ENCODE data around the gene MTERF4. TPM values are rescaled to one million over a fixed set of nuclear protein-coding genes. Genes with fewer than 3 reads are reported as not detected.

Gene MTERF4
- polyA plus RNA-seq, 4 donors = 25.3 to 55.1 (median 30.1) TPM

DNA sequence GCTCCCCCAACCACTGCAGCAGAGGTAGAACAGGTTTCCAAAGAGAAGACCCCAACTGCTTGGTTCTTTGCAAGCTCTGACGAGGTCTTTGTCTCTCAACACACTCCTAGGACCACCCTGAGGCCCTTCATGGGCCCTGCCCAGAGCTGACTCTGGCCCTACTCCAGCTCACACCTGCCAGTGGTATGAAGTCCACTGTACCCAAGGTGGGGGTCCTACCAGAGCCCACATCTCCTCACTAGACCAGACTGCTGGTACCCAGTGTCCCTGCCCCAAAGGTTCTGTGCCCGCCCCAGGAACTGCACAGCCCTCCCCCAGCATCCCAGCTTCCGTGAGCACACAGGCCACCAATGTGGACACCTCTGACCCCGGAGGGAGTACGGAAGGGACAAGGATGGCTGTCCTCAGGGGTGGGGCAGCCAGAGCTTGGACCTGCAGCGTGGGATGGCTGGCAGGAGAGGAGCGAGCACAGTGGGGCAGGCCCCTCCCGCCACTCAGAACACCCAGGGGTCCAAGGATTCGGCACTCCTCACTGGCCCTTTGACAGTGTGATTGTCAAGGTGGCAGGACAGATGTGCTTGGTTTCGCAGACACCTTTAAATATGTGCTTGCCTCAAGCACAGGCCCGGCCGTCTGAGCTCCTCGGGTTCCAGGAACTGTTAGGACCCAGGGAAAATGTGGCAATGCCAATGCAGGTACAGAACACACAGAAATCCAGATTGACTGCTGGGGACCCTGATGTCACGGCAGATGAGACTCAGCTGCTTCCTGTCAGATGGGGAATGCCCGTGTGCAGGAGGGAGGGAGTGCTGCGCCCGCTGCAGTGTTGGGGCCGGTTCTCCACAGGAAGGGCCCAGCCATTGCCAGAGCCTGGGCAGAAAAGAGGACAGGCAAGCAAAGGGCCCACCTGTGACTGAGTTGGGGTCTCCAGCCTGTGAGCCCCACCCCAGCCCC, 51.2 kb downstream of the MTERF4 start:
- Histone ChIP-seq H3K27me3 (ENCODE audit: control insufficient read depth in 3 of 3, insufficient read depth in 3 of 3, low read length in 3 of 3) (peaks cover 0 to 8% (median 0%) of the 10 kb centered on the region in 3 donors), H3K27ac (ENCODE audit: low read depth in 1 of 3, low read length in 2 of 3) (no peak overlapping the region), H3K9me3 (ENCODE audit: control insufficient read depth in 2 of 2, insufficient read depth in 1 of 2, low read depth in 1 of 2, low read length in 1 of 2) (no peaks in the 10 kb centered on the region), H3K4me1 (ENCODE audit: control insufficient read depth in 3 of 3, insufficient read depth in 2 of 3, low read depth in 1 of 3, low read length in 2 of 3) (no peaks in the 10 kb centered on the region), H3K36me3 (ENCODE audit: control insufficient read depth in 3 of 3, insufficient read depth in 2 of 3, low read depth in 1 of 3, low read length in 3 of 3) (peaks cover 0 to 2% (median 0%) of the 10 kb centered on the region in 3 donors), H3K4me3 (ENCODE audit: low read depth in 1 of 3, low read length in 3 of 3) (no peak overlapping the region)
- FAIRE-seq = no peak
- WGBS, 3 donors = 85 to 86% (median 86%) methylated on average over 18 of the region's 18 CpGs
- no peak for DNase-seq

DNA sequence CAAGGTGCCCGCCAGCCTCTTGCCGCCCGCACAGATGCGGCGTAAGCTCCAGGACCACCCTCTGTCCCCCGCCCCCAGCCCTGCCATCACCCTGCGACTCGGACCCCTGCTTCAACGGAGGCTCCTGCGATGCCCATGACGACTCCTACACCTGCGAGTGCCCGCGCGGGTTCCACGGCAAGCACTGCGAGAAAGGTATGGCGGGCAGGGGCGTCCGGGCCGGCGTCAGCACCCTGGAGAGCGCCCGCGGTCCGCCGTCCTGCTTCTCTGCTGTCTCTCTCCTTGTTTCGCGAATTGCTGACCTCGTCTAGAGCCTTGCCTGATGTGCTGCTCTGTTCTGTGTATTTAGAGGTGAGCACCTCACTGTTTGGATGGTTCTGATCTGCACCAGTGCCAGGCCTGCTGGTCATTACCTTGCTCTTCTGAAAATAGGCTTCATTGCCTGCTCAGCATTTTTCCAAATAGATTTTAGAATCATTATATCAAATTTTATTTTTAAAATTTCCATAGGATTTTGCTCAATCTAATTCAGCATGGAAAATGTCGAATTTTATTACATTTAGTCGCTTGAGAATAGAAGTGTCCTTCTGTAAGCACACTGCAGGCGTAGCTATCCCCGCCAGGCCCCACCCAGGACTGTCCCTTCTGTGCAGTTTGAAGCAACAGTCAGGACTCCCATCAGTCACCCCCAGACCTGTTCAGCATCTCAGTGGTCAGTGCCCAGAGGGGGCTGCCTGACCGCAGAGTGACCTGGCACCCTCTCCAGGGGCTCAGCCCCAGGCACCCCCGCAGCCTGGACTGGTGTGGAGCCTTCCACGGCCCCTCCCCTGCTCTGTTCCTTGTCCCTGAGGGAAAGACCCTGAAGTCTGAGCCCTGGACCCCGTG, 52.1 kb downstream of the MTERF4 start:
- Histone ChIP-seq H3K4me1 (ENCODE audit: control insufficient read depth in 3 of 3, insufficient read depth in 2 of 3, low read depth in 1 of 3, low read length in 2 of 3) (no peaks in the 10 kb centered on the region), H3K27ac (ENCODE audit: low read depth in 1 of 3, low read length in 2 of 3) (no peak overlapping the region), H3K9me3 (ENCODE audit: control insufficient read depth in 2 of 2, insufficient read depth in 1 of 2, low read depth in 1 of 2, low read length in 1 of 2) (no peaks in the 10 kb centered on the region), H3K4me3 (ENCODE audit: low read depth in 1 of 3, low read length in 3 of 3) (no peak overlapping the region), H3K27me3 (ENCODE audit: control insufficient read depth in 3 of 3, insufficient read depth in 3 of 3, low read length in 3 of 3) (peaks cover 0 to 8% (median 0%) of the 10 kb centered on the region in 3 donors), H3K36me3 (ENCODE audit: control insufficient read depth in 3 of 3, insufficient read depth in 2 of 3, low read depth in 1 of 3, low read length in 3 of 3) (peaks cover 0 to 2% (median 0%) of the 10 kb centered on the region in 3 donors)
- 46 to 59% (median 51%) methylated on average over 35 to 38 of the region's 38 CpGs for WGBS, 3 donors
- DNase-seq = peak in 1 of 2 donors; percentile 49
- FAIRE-seq = no peak

DNA sequence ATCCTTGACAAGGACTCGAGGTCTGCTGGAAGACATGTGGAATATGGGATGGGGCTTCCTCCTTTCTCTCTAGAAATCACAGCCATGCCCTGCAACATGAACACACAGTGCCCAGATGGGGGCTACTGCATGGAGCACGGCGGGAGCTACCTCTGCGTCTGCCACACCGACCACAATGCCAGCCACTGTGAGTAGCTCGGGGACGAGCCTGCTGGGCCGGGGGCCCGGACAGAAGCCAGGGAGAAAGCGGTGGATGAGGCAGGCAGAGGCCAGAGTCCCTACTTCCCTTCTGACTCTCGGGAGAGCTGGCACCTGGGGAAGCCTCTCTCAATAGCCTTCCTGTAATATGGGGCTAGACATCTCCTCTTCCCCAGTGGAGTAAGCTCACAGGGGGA, 53.1 kb downstream of the MTERF4 start:
- no peak for DNase-seq
- Histone ChIP-seq H3K27me3 (ENCODE audit: control insufficient read depth in 3 of 3, insufficient read depth in 3 of 3, low read length in 3 of 3) (peaks cover 0 to 12% (median 0%) of the 10 kb centered on the region in 3 donors), H3K9me3 (ENCODE audit: control insufficient read depth in 2 of 2, insufficient read depth in 1 of 2, low read depth in 1 of 2, low read length in 1 of 2) (peaks cover 0 to 5% of the 10 kb centered on the region in 2 donors), H3K4me3 (ENCODE audit: low read depth in 1 of 3, low read length in 3 of 3) (no peak overlapping the region), H3K36me3 (ENCODE audit: control insufficient read depth in 3 of 3, insufficient read depth in 2 of 3, low read depth in 1 of 3, low read length in 3 of 3) (peaks cover 0 to 4% (median 0%) of the 10 kb centered on the region in 3 donors), H3K4me1 (ENCODE audit: control insufficient read depth in 3 of 3, insufficient read depth in 2 of 3, low read depth in 1 of 3, low read length in 2 of 3) (no peaks in the 10 kb centered on the region), H3K27ac (ENCODE audit: low read depth in 1 of 3, low read length in 2 of 3) (no peak overlapping the region)
- 85 to 87% (median 85%) methylated on average over 11 of the region's 11 CpGs for WGBS, 3 donors
- no peak for FAIRE-seq

GRCh38 chr2:241048149-241048948, 53.7 kb downstream of the MTERF4 start:
- H3K4me1 ChIP-seq (ENCODE audit: control insufficient read depth in 3 of 3, insufficient read depth in 2 of 3, low read depth in 1 of 3, low read length in 2 of 3) = no peaks in the 10 kb centered on the region
- DNase-seq = no peak
- 92 to 93% (median 92%) methylated on average over 28 to 30 of the region's 30 CpGs for WGBS, 3 donors
- peaks cover 0 to 5% of the 10 kb centered on the region in 2 donors for H3K9me3 ChIP-seq (ENCODE audit: control insufficient read depth in 2 of 2, insufficient read depth in 1 of 2, low read depth in 1 of 2, low read length in 1 of 2)
- H3K27ac ChIP-seq (ENCODE audit: low read depth in 1 of 3, low read length in 2 of 3) = no peak overlapping the region
- H3K36me3 ChIP-seq (ENCODE audit: control insufficient read depth in 3 of 3, insufficient read depth in 2 of 3, low read depth in 1 of 3, low read length in 3 of 3) = peaks cover 0 to 4% (median 0%) of the 10 kb centered on the region in 3 donors
- peaks cover 0 to 12% (median 0%) of the 10 kb centered on the region in 3 donors for H3K27me3 ChIP-seq (ENCODE audit: control insufficient read depth in 3 of 3, insufficient read depth in 3 of 3, low read length in 3 of 3)
- FAIRE-seq = no peak
- no peak overlapping the region for H3K4me3 ChIP-seq (ENCODE audit: low read depth in 1 of 3, low read length in 3 of 3)

DNA sequence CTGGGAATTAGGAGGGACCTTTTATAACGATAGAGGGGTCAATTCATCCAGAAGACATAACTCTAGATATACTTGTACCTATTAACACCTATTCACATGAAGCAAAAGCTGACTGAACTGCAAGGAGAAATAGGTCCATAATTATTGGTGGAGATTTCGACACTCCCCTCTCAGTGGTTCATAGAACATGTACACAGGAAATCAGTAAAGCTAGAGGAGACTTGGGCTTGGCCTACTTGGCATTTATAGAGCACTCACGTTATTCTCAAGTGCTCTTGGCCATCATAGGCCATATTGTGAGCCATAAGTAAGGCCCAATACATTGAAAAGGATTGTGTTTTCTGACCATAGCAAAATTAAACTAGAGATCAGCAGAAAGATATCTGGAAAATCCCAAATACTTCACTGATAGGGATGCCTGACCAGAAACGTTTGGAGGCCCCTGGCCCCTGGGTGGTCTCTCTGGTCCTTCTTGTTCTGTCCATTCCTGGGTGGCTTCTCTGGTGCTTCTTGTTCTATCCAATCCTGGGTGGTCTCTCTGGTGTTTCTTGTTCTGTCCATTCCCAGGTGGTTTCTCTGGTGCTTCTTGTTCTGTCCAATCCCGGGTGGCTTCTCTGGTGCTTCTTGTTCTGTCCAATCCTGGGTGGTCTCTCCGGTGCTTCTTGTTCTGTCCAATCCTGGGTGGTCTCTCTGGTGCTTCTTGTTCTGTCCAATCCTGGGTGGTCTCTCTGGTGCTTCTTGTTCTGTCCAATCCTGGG, 54.7 kb downstream of the MTERF4 start:
- H3K36me3 ChIP-seq (ENCODE audit: control insufficient read depth in 3 of 3, insufficient read depth in 2 of 3, low read depth in 1 of 3, low read length in 3 of 3) = peaks cover 0 to 4% (median 0%) of the 10 kb centered on the region in 3 donors
- FAIRE-seq (no peak), DNase-seq (no peak)
- WGBS, 3 donors = 61 to 70% (median 62%) methylated on average over 6 of the region's 6 CpGs
- no peaks in the 10 kb centered on the region for H3K4me1 ChIP-seq (ENCODE audit: control insufficient read depth in 3 of 3, insufficient read depth in 2 of 3, low read depth in 1 of 3, low read length in 2 of 3)
- H3K9me3 ChIP-seq (ENCODE audit: control insufficient read depth in 2 of 2, insufficient read depth in 1 of 2, low read depth in 1 of 2, low read length in 1 of 2) = peaks cover 0 to 5% of the 10 kb centered on the region in 2 donors
- H3K27ac ChIP-seq (ENCODE audit: low read depth in 1 of 3, low read length in 2 of 3) = no peak overlapping the region
- no peak overlapping the region for H3K4me3 ChIP-seq (ENCODE audit: low read depth in 1 of 3, low read length in 3 of 3)
- peaks cover 0 to 12% (median 0%) of the 10 kb centered on the region in 3 donors for H3K27me3 ChIP-seq (ENCODE audit: control insufficient read depth in 3 of 3, insufficient read depth in 3 of 3, low read length in 3 of 3)

Other genes starting within 250 kb of the MTERF4 start
- 1 to 10 TPM in 1 of 4 donors, under 1 TPM in 3; 0.27 to 1.8 (median 0.71) TPM for gene AGXT, start 233.5 kb downstream of the MTERF4 start, polyA plus RNA-seq
- 10 to 100 TPM in 2 of 4 donors, 1 to 10 TPM in 2; 3.8 to 29.3 (median 9.1) TPM for gene MAB21L4, start 206.1 kb downstream of the MTERF4 start, polyA plus RNA-seq
- gene CROCC2, start 196.0 kb downstream of the MTERF4 start, polyA plus RNA-seq = under 1 TPM in 2 of 4 donors, not detected in 2; 0.13 to 0.18 TPM
- 1 to 10 TPM in 3 of 4 donors, under 1 TPM in 1; 0.45 to 6.0 (median 3.4) TPM for gene SNED1, start 103.7 kb downstream of the MTERF4 start, polyA plus RNA-seq
- gene PASK, start 47.2 kb upstream of the MTERF4 start, polyA plus RNA-seq = 10 to 100 TPM in 1 of 4 donors, 1 to 10 TPM in 3; 4.7 to 14.7 (median 6.2) TPM
- gene PPP1R7, start 48.2 kb upstream of the MTERF4 start, polyA plus RNA-seq = 10 to 100 TPM; 57.3 to 74.7 (median 63.5) TPM
- 10 to 100 TPM in 1 of 4 donors, 1 to 10 TPM in 3; 1.1 to 40.0 (median 5.9) TPM for gene ANO7, start 86.4 kb upstream of the MTERF4 start, polyA plus RNA-seq
- 100 to 1,000 TPM; 136 to 394 (median 171) TPM for gene HDLBP, start 213.4 kb upstream of the MTERF4 start, polyA plus RNA-seq
- 100 to 1,000 TPM; 112 to 311 (median 148) TPM for gene SEPTIN2, start 213.6 kb upstream of the MTERF4 start, polyA plus RNA-seq

Measured in small intestine (tissue), 7 donors.